GM12878 (cell line): ENCODE results near the gene RCE1. TPM values are rescaled to one million over a fixed set of nuclear protein-coding genes. Genes with fewer than 3 reads are reported as not detected.

ENCODE experiments used
- ATAC-seq: fragments of 200-7000 bp; cut with Tn5 transposase; 3 replicates; pipeline ENCODE4 v1.9.1; 2020; ENCODE audit warnings: mild to moderate bottlenecking, moderate library complexity
- BruUV-seq: library from RNA; stranded (reverse); fragments of 400-500 nt; replicated peaks from 2 replicates; lab custom pipeline; 2021; lab: Mats Ljungman, UMichigan
- CTCF ChIA-PET: fragments of 300-600 bp; sonication (Branson Sonifier 250); formaldehyde crosslinking; extraction: SDS; loops from one replicate; lab custom pipeline; 2021; ENCODE audit warnings: inconsistent platforms; lab: Yijun Ruan, JAX
- POLR2A ChIA-PET: fragments of 350-600 bp; formaldehyde crosslinking; extraction: SDS; loops from one replicate; lab custom pipeline; 2021; ENCODE audit warnings: inconsistent platforms; lab: Charles Lee
- RAD21 ChIA-PET: fragments of 300-600 bp; sonication (Branson Sonifier 250); formaldehyde crosslinking; loops from one replicate; lab custom pipeline; 2023; ENCODE audit warnings: antibody characterized with exemption; ENCODE audit not compliant: unreplicated experiment; lab: Charles Lee
- SMC1A ChIA-PET: fragments of 300-600 bp; sonication (Branson Sonifier 250); formaldehyde crosslinking; loops from one replicate; lab custom pipeline; 2023; ENCODE audit not compliant: unreplicated experiment, uncharacterized antibody; lab: Charles Lee
- DNase-seq: peaks from one replicate; pipeline ENCODE4 v3.0.0-alpha.2; 2011; ENCODE audit warnings: low read depth, low spot score
- FAIRE-seq: peaks from 3 replicates; lab custom pipeline; 2011; peaks lifted over from hg19 to GRCh38; lab: Jason Lieb, UNC
- H2AFZ ChIP-seq: 2 replicates; pipeline ENCODE4 v1.6.0; 2011; ENCODE audit warnings: low read depth, low read length, control low read depth; ENCODE audit not compliant: control insufficient read depth
- H3K27ac ChIP-seq: 2 replicates; pipeline ENCODE4 v1.5.1; 2011; ENCODE audit warnings: control low read depth; ENCODE audit not compliant: control insufficient read depth, insufficient read depth
- H3K27me3 ChIP-seq, 2 experiments: replicated peaks in 1 of 2; 2 replicates each; pipeline versions ENCODE4 v1.6.0 to v1.6.1; 2011; ENCODE audit warnings: low read length in 1 of 2; ENCODE audit not compliant: control insufficient read depth in 2 of 2, insufficient read depth in 2 of 2
- H3K36me3 ChIP-seq, 2 experiments: 2 replicates each; pipeline ENCODE4 v1.5.1; 2011; ENCODE audit warnings: low read length in 1 of 2; ENCODE audit not compliant: control insufficient read depth in 2 of 2, insufficient read depth in 2 of 2
- H3K4me1 ChIP-seq: 2 replicates; pipeline ENCODE4 v1.6.1; 2011; ENCODE audit warnings: mild to moderate bottlenecking, low read length, moderate library complexity, mixed read lengths; ENCODE audit not compliant: control insufficient read depth, insufficient read depth
- H3K4me2 ChIP-seq: 2 replicates; pipeline ENCODE4 v1.6.0; 2011; ENCODE audit warnings: control low read depth; ENCODE audit not compliant: control insufficient read depth, insufficient read depth
- H3K4me3 ChIP-seq: fragments of 200-600 bp; sonication (generic); 2 replicates; pipeline ENCODE4 v1.5.1; 2016
- H3K79me2 ChIP-seq: 2 replicates; pipeline ENCODE4 v1.6.0; 2011; ENCODE audit warnings: low read length; ENCODE audit not compliant: control insufficient read depth, insufficient read depth
- H3K9ac ChIP-seq: 2 replicates; pipeline ENCODE4 v1.8.0; 2011; ENCODE audit warnings: low read length, control low read depth, mixed read lengths; ENCODE audit not compliant: control insufficient read depth, insufficient read depth
- H3K9me3 ChIP-seq: replicated peaks from 3 replicates; pipeline ENCODE4 v1.5.1; 2011; ENCODE audit warnings: mild to moderate bottlenecking, low read length; ENCODE audit not compliant: control insufficient read depth, insufficient read depth
- H4K20me1 ChIP-seq: 2 replicates; pipeline ENCODE4 v1.6.0; 2011; ENCODE audit not compliant: control insufficient read depth, insufficient read depth
- BHLHE40 ChIP-seq, 2 experiments: fragments of 450-650 bp in 1 of 2; IDR thresholded peaks; 2 replicates each; pipeline ENCODE4 v1.6.1; 2011 to 2017; ENCODE audit warnings: low read depth in 2 of 2, borderline replicate concordance in 1 of 2, improper control_type of control experiment in 1 of 2, low read length in 1 of 2, mild to moderate bottlenecking in 1 of 2
- BRCA1 ChIP-seq: IDR thresholded peaks from 2 replicates; pipeline ENCODE4 v1.6.1; 2011; ENCODE audit warnings: low read depth, low read length, improper control_type of control experiment
- FOXK2 ChIP-seq: fragments of 450-650 bp; IDR thresholded peaks from 2 replicates; pipeline ENCODE4 v1.6.1; 2017; ENCODE audit warnings: mild to moderate bottlenecking, moderate library complexity
- GATAD2B ChIP-seq: fragments of 450-650 bp; conservative IDR thresholded peaks from 2 replicates; pipeline ENCODE4 v1.6.1; 2017; ENCODE audit warnings: low read depth, mild to moderate bottlenecking, moderate library complexity
- HDAC6 ChIP-seq: fragments of 200-600 bp; sonication (generic); IDR thresholded peaks from one replicate; pipeline ENCODE4 v1.8.0; 2017; ENCODE audit warnings: antibody characterized with exemption; ENCODE audit not compliant: unreplicated experiment
- KAT2A ChIP-seq: conservative IDR thresholded peaks from 2 replicates; pipeline ENCODE4 v1.6.1; 2011; ENCODE audit warnings: low read depth, low read length; ENCODE audit not compliant: control insufficient read depth
- NFXL1 ChIP-seq: fragments of 450-650 bp; IDR thresholded peaks from 2 replicates; pipeline ENCODE4 v1.6.1; 2017; ENCODE audit warnings: antibody characterized with exemption, mild to moderate bottlenecking, borderline replicate concordance
- SMAD1 ChIP-seq: fragments of 450-650 bp; IDR thresholded peaks from 2 replicates; pipeline ENCODE4 v1.6.1; 2018; ENCODE audit warnings: mild to moderate bottlenecking, low read depth; ENCODE audit not compliant: partially characterized antibody
- SMAD5 ChIP-seq: IDR thresholded peaks from 2 replicates; pipeline ENCODE4 v1.6.1; 2016; ENCODE audit warnings: antibody characterized with exemption, low read depth
- SREBF1 ChIP-seq: IDR thresholded peaks from 2 replicates; pipeline ENCODE4 v1.6.1; 2012; ENCODE audit warnings: mild to moderate bottlenecking, low read length
- TAF1 ChIP-seq: IDR thresholded peaks from 2 replicates; pipeline ENCODE4 v1.6.1; 2011; ENCODE audit warnings: mild to moderate bottlenecking, low read depth, low read length, borderline replicate concordance
- ZBED1 ChIP-seq: IDR thresholded peaks from 2 replicates; pipeline ENCODE4 v1.6.1; 2016; ENCODE audit warnings: borderline replicate concordance
- ZNF24 ChIP-seq: fragments of 450-650 bp; IDR thresholded peaks from 2 replicates; pipeline ENCODE4 v1.6.1; 2017; ENCODE audit warnings: antibody characterized with exemption, mild to moderate bottlenecking
- ZNF384 ChIP-seq: IDR thresholded peaks from 2 replicates; pipeline ENCODE4 v1.6.1; 2012; ENCODE audit warnings: low read depth, mild to moderate bottlenecking, low read length, improper control_type of control experiment, borderline replicate concordance
- WGBS: methylation state at CpG from one replicate; pipeline ENCODE4 v1.1.6; 2016; ENCODE audit warnings: low lambda C conversion rate; ENCODE audit not compliant: insufficient replicate concordance, insufficient coverage; ENCODE audit errors: missing lambda C conversion rate; 5-methylcytosine and 5-hydroxymethylcytosine counted together
- in situ Hi-C: fragments of 300-500 bp; cut with MboI; formaldehyde crosslinking; loops from 9 replicates; pipeline ENCODE4 v1.14.3; 2018; ENCODE audit warnings: mixed read lengths
- intact Hi-C: fragments of 100-400 bp; cut with micrococcal nuclease; formaldehyde crosslinking; loops from one replicate; pipeline ENCODE4 v1.14.2; 2022; ENCODE audit not compliant: unreplicated experiment
- polyA plus RNA-seq, 11 experiments: library from polyadenylated mRNA; depleted of rRNA in 4 of 11; unstranded in 6 of 11; stranded (reverse) in 5 of 11; fragments of >200 nt; fragmentation: Nextera tagmentation in 4 of 11; fragmentation: Illumina TruSeq in 1 of 11; extraction: Ambion mirVana in 4 of 11; extraction: Trizol in 1 of 11; gene quantifications; 1 replicate in 1 of 11; 2 replicates in 10 of 11; pipeline versions ENCODE4 v1.2.1 to v1.2.3, GENCODE V29; 2011 to 2016; ENCODE audit warnings: inconsistent platforms in 2 of 11, missing spikeins in 2 of 11, low read depth in 1 of 11
- total RNA-seq, 4 experiments: library from RNA; depleted of rRNA in 3 of 4; stranded (reverse); fragments of >200 nt in 3 of 4; fragmentation: Illumina TruSeq in 1 of 4; extraction: Trizol in 1 of 4; gene quantifications; 2 replicates each; pipeline versions ENCODE4 v1.2.1 to v1.2.3, GENCODE V29; 2013 to 2021
- TF ChIP-seq, protein P1 (sequence below): IDR thresholded peaks from 2 replicates; pipeline ENCODE4 v1.6.1; 2011; ENCODE audit warnings: borderline replicate concordance, low read depth, mild to moderate bottlenecking, moderate library complexity, low read length; ENCODE audit not compliant: insufficient read depth, poor library complexity, severe bottlenecking
- TF ChIP-seq, protein P2 (sequence below): fragments of 450-650 bp; IDR thresholded peaks from 2 replicates; pipeline ENCODE4 v1.6.1; 2017; ENCODE audit warnings: mild to moderate bottlenecking, moderate library complexity
- TF ChIP-seq, protein P3 (sequence below): fragments of 150-350 bp; IDR thresholded peaks from 2 replicates; pipeline ENCODE4 v1.6.1; 2014; ENCODE audit warnings: mild to moderate bottlenecking, low read depth, low read length
- TF ChIP-seq, protein P4 (sequence below): IDR thresholded peaks from 2 replicates; pipeline ENCODE4 v1.6.1; 2011; ENCODE audit warnings: low read depth, low read length, improper control_type of control experiment, borderline replicate concordance

Gene RCE1
- total and polyA plus RNA-seq, 10 of the 15 experiments (the other 5 are each of a cell fraction or from before 2014, with no cell fraction given) = 0.79 to 32.9 (median 16.4) TPM

DNA sequence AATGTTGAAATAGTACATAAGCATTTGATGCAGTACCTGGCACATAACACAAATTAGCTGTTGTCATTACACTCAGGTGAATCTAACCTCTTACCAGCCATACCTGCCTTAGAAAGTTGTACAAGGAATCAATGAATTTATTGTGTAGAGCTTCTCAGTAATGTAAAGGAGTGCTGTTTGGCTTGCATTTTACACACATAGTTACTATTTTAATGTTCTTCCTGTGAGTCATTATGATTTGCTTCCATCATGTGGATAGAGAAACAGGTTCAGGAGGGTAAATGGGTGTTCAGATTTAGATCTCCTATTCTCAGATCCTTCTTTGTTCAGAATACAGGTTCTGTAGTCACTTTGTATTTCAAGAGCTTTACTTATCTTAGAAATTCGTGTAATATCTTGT is 27.6 kb upstream of the RCE1 start:
- no peaks in the 10 kb centered on the region for H3K79me2 ChIP-seq
- no peaks in the 10 kb centered on the region for H4K20me1 ChIP-seq
- no peak overlapping the region for H3K27ac ChIP-seq
- no peak overlapping the region for H3K4me2 ChIP-seq
- RAD21 ChIA-PET = interaction anchor here (0.6 kb wide), 1 partner anchor 70 kb away, joined by 3 read pairs; no protein-coding TSS in a partner anchor
- no peaks in the 10 kb centered on the region for H3K36me3 ChIP-seq
- in situ Hi-C loops (no loop called here), intact Hi-C loops (no loop called here)
- ATAC-seq (no peak), FAIRE-seq (no peak), DNase-seq (no peak)
- POLR2A ChIA-PET = no interaction called here
- no peaks in the 10 kb centered on the region for H3K4me1 ChIP-seq
- SMC1A ChIA-PET = no interaction called here
- no peak overlapping the region for H3K9ac ChIP-seq
- 67% methylated on average over 1 of the region's 1 CpG for WGBS
- CTCF ChIA-PET = interaction anchor here (1.5 kb wide), 1 partner anchor 11 kb away, joined by 3 read pairs; no protein-coding TSS in a partner anchor
- BruUV-seq = no TSS peak
- H3K27me3 ChIP-seq = no peaks in the 10 kb centered on the region
- H3K4me3 ChIP-seq = no peak overlapping the region
- no peak overlapping the region for H2AFZ ChIP-seq
- H3K9me3 ChIP-seq = no peaks in the 10 kb centered on the region
- TF ChIP-seq ZBED1 = no peak
- no peak for TF ChIP-seq BRCA1
- TF ChIP-seq GATAD2B = no peak
- no peak for TF ChIP-seq SREBF1
- TF ChIP-seq, protein P1, sequence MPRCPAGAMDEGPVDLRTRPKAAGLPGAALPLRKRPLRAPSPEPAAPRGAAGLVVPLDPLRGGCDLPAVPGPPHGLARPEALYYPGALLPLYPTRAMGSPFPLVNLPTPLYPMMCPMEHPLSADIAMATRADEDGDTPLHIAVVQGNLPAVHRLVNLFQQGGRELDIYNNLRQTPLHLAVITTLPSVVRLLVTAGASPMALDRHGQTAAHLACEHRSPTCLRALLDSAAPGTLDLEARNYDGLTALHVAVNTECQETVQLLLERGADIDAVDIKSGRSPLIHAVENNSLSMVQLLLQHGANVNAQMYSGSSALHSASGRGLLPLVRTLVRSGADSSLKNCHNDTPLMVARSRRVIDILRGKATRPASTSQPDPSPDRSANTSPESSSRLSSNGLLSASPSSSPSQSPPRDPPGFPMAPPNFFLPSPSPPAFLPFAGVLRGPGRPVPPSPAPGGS = no peak
- TF ChIP-seq FOXK2 = no peak
- no peak for TF ChIP-seq NFXL1
- TF ChIP-seq BHLHE40 (IDR thresholded peaks at IDR 0.05; ENCODE audit: borderline replicate concordance in 1 of 2, low read depth in 2 of 2, low read length in 1 of 2) = no peak
- no peak for TF ChIP-seq SMAD1
- TF ChIP-seq, protein P2, sequence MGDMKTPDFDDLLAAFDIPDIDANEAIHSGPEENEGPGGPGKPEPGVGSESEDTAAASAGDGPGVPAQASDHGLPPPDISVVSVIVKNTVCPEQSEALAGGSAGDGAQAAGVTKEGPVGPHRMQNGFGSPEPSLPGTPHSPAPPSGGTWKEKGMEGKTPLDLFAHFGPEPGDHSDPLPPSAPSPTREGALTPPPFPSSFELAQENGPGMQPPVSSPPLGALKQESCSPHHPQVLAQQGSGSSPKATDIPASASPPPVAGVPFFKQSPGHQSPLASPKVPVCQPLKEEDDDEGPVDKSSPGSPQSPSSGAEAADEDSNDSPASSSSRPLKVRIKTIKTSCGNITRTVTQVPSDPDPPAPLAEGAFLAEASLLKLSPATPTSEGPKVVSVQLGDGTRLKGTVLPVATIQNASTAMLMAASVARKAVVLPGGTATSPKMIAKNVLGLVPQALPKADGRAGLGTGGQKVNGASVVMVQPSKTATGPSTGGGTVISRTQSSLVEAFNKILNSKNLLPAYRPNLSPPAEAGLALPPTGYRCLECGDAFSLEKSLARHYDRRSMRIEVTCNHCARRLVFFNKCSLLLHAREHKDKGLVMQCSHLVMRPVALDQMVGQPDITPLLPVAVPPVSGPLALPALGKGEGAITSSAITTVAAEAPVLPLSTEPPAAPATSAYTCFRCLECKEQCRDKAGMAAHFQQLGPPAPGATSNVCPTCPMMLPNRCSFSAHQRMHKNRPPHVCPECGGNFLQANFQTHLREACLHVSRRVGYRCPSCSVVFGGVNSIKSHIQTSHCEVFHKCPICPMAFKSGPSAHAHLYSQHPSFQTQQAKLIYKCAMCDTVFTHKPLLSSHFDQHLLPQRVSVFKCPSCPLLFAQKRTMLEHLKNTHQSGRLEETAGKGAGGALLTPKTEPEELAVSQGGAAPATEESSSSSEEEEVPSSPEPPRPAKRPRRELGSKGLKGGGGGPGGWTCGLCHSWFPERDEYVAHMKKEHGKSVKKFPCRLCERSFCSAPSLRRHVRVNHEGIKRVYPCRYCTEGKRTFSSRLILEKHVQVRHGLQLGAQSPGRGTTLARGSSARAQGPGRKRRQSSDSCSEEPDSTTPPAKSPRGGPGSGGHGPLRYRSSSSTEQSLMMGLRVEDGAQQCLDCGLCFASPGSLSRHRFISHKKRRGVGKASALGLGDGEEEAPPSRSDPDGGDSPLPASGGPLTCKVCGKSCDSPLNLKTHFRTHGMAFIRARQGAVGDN = no peak
- TF ChIP-seq ZNF24 = no peak
- TF ChIP-seq, protein P3, sequence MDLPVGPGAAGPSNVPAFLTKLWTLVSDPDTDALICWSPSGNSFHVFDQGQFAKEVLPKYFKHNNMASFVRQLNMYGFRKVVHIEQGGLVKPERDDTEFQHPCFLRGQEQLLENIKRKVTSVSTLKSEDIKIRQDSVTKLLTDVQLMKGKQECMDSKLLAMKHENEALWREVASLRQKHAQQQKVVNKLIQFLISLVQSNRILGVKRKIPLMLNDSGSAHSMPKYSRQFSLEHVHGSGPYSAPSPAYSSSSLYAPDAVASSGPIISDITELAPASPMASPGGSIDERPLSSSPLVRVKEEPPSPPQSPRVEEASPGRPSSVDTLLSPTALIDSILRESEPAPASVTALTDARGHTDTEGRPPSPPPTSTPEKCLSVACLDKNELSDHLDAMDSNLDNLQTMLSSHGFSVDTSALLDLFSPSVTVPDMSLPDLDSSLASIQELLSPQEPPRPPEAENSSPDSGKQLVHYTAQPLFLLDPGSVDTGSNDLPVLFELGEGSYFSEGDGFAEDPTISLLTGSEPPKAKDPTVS = no peak
- no peak for TF ChIP-seq KAT2A
- TF ChIP-seq TAF1 = no peak
- TF ChIP-seq HDAC6 = no peak
- TF ChIP-seq, protein P4, sequence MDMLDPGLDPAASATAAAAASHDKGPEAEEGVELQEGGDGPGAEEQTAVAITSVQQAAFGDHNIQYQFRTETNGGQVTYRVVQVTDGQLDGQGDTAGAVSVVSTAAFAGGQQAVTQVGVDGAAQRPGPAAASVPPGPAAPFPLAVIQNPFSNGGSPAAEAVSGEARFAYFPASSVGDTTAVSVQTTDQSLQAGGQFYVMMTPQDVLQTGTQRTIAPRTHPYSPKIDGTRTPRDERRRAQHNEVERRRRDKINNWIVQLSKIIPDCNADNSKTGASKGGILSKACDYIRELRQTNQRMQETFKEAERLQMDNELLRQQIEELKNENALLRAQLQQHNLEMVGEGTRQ = no peak
- TF ChIP-seq SMAD5 = no peak
- no peak for TF ChIP-seq ZNF384
